Activated T-cell treated with anti-CD3 and anti-CD28 coated beads, Interleukin-2, amount 50 U/mL, for 72 hours (primary cell): ENCODE results near the gene SEMA6B. TPM values are rescaled to one million over a fixed set of nuclear protein-coding genes. Genes with fewer than 3 reads are reported as not detected.
A peak's percentile ranks its signal among the peaks of the same experiment; 100 is the strongest.

Source experiments
- ATAC-seq, 2 donors: fragments of 150-1000 bp; cut with Tn5 transposase; replicated peaks in 1 of 2; 2 replicates each; pipeline ENCODE4 v1.10.0; 2021; ENCODE audit warnings: moderate library complexity in 2 of 2, mild to moderate bottlenecking in 1 of 2
- DNase-seq, 2 donors: peaks; one replicate each; pipeline ENCODE4 v3.0.0; 2021 to 2022; ENCODE audit warnings: mixed read lengths in 1 of 2
- H3K27ac Mint-ChIP-seq: one replicate; pipeline ENCODE4 v1.8.0; 2022; ENCODE audit warnings: mild to moderate bottlenecking, moderate library complexity, mixed read lengths
- H3K27me3 Mint-ChIP-seq: one replicate; pipeline ENCODE4 v1.8.0; 2022; ENCODE audit warnings: low read depth, mixed read lengths
- H3K36me3 Mint-ChIP-seq, 2 donors: one replicate each; pipeline ENCODE4 v1.8.0; 2022; ENCODE audit warnings: mixed read lengths in 2 of 2, mild to moderate bottlenecking in 1 of 2; ENCODE audit not compliant: insufficient read depth in 2 of 2
- H3K4me1 Mint-ChIP-seq: one replicate; pipeline ENCODE4 v1.8.0; 2022; ENCODE audit warnings: low read depth, mixed read lengths
- H3K4me3 Mint-ChIP-seq, 2 donors: one replicate each; pipeline ENCODE4 v1.8.0; 2022; ENCODE audit warnings: mild to moderate bottlenecking in 2 of 2, mixed read lengths in 2 of 2, moderate library complexity in 2 of 2
- H3K9me3 Mint-ChIP-seq, 2 donors: one replicate each; pipeline ENCODE4 v1.8.0; 2022; ENCODE audit warnings: mixed read lengths in 2 of 2
- total RNA-seq, 2 donors: library from RNA; stranded (reverse); gene quantifications; one replicate each; pipeline ENCODE4 v1.2.3, GENCODE V29; 2022

SEMA6B gene
- total RNA-seq, 2 donors from 2014 or later: 0.05 to 0.19 TPM

DNA sequence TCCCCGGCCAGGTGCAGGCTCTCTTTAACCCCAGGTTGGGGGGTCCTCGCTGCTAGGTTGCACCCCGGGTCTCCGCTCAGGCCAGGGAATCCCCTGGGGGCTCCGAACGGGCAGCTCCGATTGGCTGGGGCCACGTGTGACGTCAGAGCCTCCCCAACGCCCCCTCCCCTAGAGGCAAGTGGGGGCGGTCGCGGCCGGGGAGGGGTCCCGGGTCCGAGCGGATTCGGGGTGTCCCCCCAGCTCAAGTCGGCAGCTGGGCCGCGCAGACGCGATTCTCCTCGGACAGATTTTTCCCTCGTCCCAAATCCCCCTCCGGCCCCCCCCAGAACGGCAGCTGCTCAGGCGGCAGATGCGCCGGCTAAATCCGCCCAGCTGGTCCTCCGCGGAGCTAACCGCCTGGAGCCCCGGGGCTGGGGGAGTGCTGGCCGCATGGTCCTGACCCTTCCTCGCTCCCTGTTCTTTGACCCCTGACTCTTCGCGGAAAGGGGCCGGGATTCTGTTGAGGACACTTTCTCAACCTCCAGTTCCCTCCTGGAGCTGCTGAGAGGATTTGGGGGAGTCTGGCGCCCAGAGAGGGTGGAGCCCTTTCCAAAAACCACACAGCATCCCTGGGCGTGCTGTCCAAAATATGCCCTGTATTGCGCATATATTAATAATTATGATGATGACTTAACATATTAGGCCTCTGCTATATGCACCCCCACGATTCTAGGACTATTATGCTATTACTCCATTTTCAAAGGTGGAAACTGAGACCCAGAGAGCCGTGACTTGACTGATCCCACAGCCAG lies 25.4 kb upstream of the SEMA6B start:
- ATAC-seq (no peak), DNase-seq (no peak)
- peak overlapping the region in 1 of 2 donors; percentile 56 for H3K4me3 Mint-ChIP-seq
- H3K27me3 Mint-ChIP-seq: peaks cover 61% of the 10 kb centered on the region
- H3K27ac Mint-ChIP-seq: no peak overlapping the region
- H3K9me3 Mint-ChIP-seq: no peaks in the 10 kb centered on the region
- H3K36me3 Mint-ChIP-seq: no peaks in the 10 kb centered on the region
- peaks cover 6% of the 10 kb centered on the region for H3K4me1 Mint-ChIP-seq

DNA sequence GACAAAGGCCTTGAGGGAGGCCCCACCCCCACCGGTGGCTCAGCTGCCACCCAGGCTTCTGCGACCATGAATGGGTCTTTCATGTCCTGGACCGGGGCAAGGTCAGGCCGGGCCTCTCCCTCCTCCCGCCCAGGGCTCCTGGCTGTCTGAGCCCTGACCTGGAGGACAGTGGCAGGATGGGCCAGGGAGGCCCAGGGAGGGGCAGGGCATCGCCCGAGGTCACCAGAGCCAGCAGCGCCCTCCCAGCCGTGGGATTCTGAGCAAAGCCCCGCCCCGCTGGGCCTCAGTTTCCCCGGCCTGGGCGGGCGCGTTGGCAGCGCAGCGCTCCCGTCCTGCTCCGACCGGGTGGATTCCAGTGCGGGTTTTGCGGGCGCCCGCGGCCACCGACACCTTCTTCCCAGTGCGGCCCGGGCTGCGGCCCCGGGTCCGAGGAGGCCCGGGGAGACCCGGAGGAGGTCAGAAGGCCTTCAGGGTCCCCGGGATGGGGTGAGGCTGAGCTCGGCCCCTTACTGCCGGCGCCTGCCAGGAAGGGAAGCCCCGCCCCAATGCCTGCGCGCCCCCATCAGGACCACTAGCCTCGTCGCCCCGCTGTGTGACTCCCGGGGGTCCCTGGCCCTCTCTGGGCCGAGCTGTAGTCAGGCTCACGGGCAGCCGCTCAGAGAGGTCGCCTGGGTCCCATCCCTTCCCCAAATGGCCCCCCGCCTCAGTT lies 24.6 kb upstream of the SEMA6B start:
- DNase-seq: peak; percentile 30 to 52
- Mint-ChIP-seq H3K4me1 (peaks cover 6% of the 10 kb centered on the region), H3K27ac (no peak overlapping the region), H3K27me3 (peaks cover 66% of the 10 kb centered on the region), H3K36me3 (no peaks in the 10 kb centered on the region), H3K4me3 (peak overlapping the region in 1 of 2 donors; percentile 57), H3K9me3 (no peaks in the 10 kb centered on the region)
- peak; percentile 39 to 42 for ATAC-seq

DNA sequence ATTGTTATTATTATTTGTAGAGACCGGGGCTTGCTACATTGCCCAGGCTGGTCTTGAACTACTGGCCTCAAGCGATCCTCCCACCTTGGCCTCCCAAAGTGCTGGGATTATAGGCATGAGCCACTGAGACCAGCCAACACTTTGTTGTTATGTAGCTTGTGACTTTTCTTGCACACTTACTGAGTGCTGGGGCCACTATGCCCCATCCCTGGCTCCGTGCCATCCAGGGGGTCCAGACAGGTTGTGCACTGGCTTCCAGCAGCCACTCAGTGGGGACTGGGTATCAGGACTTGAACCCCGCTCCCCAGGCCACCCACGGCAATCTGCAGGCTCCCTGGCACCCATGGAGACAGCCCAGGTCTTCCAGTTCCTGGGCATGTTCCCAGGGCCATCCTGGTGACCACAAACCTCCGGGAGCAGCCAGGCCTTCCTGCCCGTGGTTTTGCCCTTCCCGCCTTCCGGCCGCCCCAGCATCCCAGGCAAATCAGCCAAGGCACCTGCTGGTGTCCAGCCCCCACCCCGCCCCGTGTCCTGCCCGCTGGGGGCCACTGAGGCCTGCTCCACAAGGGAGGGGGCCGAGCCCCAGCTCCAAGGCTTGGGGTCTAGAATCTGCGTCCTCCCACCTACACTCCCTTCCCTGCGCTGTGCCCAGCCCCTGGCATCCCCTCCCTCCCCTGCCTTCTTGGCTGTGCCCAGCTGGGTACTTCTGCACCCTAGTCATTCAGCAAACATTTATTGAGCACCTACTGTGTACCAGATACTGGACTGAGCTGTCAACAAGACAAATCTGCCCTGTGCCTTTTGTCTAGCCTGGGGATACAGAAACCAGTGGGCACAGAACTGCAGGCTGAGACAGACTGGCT lies 23.7 kb upstream of the SEMA6B start:
- Mint-ChIP-seq H3K4me3 (peak overlapping the region in 1 of 2 donors; percentile 57), H3K27ac (no peak overlapping the region), H3K9me3 (no peaks in the 10 kb centered on the region), H3K36me3 (no peaks in the 10 kb centered on the region), H3K4me1 (peaks cover 6% of the 10 kb centered on the region), H3K27me3 (peaks cover 72% of the 10 kb centered on the region)
- no peak for ATAC-seq
- DNase-seq: no peak

DNA sequence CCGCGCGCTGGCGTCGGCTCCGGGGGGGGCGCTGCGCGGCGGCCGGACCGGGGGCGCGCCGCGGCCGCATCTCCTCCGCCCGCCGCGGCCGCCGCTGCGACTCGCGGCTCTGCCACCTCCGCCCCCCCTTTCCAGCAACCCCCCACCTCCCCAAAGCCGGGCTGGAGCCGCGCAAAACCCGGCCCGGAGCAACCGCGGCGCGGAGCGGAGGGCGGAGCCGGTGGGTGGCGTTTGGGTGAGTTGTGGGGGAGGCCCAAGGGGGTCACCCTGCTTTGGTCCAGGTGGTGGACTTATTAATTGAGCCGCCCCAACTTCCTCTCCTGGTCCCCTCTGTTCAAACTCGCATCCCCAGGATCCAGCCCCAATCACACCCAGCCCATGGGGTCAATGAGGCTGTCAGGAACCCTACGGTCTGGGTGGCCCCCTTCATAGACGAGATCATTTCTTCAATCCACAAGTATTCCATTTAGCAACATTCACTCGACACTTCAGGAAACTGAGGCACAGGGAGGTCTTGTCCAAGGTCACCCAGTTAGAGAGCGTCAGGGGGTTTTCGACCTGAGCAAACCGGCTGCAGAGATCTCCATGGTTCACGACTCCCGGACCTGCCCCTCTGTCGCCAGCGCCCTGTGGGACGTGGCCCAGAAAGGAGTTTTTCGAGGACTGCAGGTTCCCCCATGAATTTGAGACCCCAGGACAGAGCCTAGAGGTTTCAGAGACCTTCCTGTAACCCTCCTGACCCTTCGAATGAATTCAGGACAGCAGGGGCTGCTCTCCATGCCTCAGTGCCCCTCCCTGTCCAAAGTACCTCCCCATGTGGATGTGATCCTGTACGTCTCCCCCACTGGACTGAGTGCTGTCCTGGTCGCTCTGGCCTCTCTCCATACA lies 22.4 kb upstream of the SEMA6B start:
- peaks cover 65% of the 10 kb centered on the region for H3K27me3 Mint-ChIP-seq
- H3K36me3 Mint-ChIP-seq: no peaks in the 10 kb centered on the region
- no peaks in the 10 kb centered on the region for H3K9me3 Mint-ChIP-seq
- no peak overlapping the region for H3K27ac Mint-ChIP-seq
- H3K4me1 Mint-ChIP-seq: peaks cover 6% of the 10 kb centered on the region
- DNase-seq (peak in 1 of 2 donors; percentile 24), ATAC-seq (no peak)
- H3K4me3 Mint-ChIP-seq: peak overlapping the region; percentile 62 to 66

DNA sequence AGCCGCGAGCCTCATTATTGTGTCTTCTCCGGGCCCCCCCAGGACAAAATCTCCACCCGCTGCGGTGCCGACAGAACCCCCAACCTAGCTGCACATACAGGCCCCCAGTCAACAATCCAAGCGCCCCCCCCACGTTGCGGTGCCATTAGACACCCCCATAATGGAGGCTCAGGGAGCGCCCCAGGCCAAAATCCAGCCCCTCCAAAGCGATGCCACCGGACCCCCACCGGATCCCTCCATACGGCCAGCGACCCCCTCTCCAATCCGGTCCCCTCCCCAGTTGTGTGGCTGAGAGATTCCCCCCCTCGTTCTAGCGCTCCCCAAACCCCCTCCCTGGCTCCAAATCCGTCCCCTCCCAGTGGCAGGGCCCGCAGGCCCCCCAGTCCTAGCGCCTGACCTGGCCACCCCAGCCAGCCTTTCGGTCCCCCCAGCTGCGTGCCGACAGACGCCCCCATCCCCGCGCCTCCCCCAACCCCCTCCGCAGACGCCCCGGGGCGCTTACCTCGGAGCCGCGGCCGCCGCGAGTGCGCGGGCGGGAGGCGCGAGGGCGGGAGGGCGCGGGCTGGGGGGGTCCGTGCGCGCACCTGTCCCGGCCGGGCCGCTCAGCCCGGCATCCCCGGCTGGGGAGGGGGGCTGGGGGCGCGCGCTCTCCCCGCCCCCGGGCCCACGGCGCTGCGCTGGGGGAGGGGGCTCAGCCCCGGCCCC lies 21.6 kb upstream of the SEMA6B start:
- Mint-ChIP-seq H3K36me3 (no peaks in the 10 kb centered on the region), H3K4me1 (peaks cover 11% of the 10 kb centered on the region), H3K27ac (no peak overlapping the region), H3K4me3 (peak overlapping the region in 1 of 2 donors; percentile 42), H3K27me3 (peaks cover 65% of the 10 kb centered on the region), H3K9me3 (no peaks in the 10 kb centered on the region)
- DNase-seq (no peak), ATAC-seq (no peak)

DNA sequence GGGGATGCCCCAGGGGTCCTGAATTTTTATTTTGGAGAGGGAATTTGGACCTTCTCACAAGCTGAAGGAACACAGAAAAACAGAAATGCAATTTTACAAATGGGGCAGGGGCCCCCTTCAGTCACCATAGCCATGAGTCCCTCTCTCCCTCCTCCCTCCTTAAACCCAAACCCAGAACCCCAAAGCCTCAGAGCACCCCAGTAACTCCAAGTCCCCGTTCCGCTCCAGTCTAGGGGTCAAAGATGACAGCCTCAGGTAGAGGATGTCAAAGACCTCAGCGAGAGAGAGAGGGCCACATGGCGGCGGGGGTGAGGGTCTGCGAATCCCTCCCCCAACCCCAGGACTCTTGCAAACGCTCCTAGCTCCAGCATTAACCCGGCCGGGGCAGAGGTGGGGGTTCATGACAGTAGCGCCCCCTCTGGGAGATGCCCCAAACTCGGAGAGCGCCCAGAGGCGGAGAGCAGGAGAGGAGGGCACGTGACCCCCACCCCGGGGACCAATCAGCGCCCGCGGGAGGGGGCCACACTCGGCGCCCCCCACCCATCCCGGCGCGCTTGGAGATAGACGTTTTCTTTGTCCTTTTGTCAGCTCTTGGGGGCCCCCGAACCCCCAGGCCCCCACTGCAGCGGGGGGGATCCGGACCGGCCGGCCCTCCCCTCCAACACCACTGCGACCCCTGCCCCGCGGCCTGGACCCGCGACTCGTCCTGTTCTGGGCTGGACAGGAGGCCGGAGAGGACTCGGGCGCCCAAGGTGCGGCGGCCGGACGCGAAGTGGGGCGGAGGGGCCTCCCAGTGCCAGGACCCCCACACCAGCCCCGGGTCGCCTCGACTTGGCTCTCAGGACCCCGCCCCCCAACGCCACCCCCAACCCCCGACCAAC lies 20.8 kb upstream of the SEMA6B start:
- Mint-ChIP-seq H3K27ac (no peak overlapping the region), H3K36me3 (no peaks in the 10 kb centered on the region), H3K9me3 (no peaks in the 10 kb centered on the region), H3K4me1 (peaks cover 20% of the 10 kb centered on the region), H3K27me3 (peaks cover 65% of the 10 kb centered on the region), H3K4me3 (no peak overlapping the region)
- DNase-seq: no peak
- ATAC-seq: no peak

DNA sequence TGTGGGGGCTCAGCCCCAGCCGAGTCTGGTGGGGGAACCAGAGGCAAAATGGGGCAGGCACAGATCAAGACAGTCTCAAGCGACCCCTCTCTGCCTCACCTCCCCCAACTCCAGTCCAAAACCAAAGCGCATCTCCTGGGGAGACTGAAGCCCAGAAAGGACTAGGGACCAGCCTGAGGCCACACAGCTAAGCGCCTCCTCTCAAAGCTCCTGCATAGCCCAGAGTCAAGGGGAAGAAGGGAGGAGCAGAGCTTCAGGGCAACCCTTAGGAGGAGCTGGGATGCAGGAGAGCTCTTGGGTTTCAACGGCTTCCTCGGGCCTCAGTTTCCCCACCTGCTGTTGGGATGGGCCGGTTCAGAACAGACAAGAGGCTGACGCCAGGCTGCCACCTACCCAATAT lies 19.9 kb upstream of the SEMA6B start:
- Mint-ChIP-seq H3K27me3 (peaks cover 64% of the 10 kb centered on the region), H3K27ac (no peak overlapping the region), H3K9me3 (no peaks in the 10 kb centered on the region), H3K36me3 (no peaks in the 10 kb centered on the region), H3K4me1 (peaks cover 23% of the 10 kb centered on the region), H3K4me3 (no peak overlapping the region)
- no peak for DNase-seq
- ATAC-seq: no peak

DNA sequence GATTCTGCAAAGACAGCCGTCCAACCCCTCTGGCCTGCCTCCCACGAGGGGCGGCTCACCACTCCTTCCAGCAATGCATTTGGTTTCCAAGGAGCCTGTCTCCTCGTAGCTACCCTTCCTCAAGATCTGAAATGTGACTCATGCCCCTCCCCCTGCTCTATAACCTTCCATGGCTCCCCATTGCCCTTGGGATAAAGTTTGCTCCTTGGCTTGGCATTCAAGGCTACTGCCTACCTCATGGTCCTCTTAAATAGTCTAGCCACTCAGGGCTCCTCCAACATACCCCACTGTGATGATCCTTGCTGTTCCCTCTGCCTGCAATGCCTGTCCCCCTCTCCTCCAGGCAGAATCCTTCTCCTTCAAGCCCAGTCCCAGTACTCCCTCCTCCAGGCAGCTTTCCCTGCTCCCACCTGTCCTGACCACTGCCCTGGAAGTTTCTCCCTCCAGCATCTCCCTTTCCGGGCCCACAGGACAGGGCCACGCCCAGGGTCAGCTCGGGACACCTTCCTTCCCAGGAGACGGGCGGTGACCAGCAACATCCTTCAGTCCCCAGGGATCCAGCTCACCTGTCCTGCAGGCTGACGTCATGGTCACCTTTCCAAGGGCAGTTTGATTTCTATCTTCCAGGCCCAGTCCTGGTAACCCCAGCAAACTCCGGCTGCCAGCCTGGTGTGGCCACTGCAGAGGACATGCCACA lies 19.2 kb upstream of the SEMA6B start:
- H3K9me3 Mint-ChIP-seq: no peaks in the 10 kb centered on the region
- DNase-seq (no peak), ATAC-seq (no peak)
- H3K36me3 Mint-ChIP-seq: no peaks in the 10 kb centered on the region
- H3K4me1 Mint-ChIP-seq: peaks cover 23% of the 10 kb centered on the region
- H3K27ac Mint-ChIP-seq: no peak overlapping the region
- peaks cover 63% of the 10 kb centered on the region for H3K27me3 Mint-ChIP-seq
- no peak overlapping the region for H3K4me3 Mint-ChIP-seq

DNA sequence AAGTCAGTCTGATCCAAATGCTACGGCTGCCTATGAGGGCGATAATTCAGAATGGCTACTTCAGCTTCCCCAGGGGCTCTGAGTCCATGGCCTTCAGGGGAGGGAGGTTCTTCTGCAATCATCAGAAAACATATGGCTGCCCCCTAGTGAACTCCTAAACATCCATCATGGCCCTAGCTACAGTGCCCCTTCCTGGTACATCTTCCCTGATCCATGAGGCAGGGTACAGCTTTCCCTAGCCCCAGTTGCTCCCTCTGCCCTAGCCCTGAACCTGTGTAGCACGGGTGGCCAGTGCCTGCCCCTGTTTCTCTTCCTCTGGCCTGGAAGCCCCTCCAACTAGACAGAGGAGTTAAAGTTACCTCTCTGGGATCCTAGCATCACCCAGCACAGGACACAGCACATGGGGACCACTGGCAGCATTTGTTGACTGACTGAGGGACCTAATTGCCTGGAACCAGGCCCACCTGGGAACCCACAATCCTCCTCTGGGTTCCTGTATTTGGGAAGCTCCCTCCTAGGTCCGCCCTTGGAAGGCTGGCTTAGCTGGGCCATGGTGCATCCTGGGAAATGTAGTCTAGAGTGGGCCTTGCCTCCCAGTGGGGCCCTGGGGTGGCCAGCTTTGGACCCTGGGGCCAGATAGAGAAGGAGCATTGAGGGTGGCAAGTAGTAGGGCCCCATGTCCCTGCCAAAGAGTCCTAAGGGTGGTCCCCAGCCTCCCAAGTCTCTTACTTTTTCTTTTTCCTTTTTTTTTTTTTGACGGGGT lies 17.7 kb upstream of the SEMA6B start:
- ATAC-seq: no peak
- no peaks in the 10 kb centered on the region for H3K36me3 Mint-ChIP-seq
- peaks cover 50% of the 10 kb centered on the region for H3K27me3 Mint-ChIP-seq
- peaks cover 22% of the 10 kb centered on the region for H3K4me1 Mint-ChIP-seq
- no peaks in the 10 kb centered on the region for H3K9me3 Mint-ChIP-seq
- H3K4me3 Mint-ChIP-seq: no peak overlapping the region
- no peak overlapping the region for H3K27ac Mint-ChIP-seq
- no peak for DNase-seq
